GM21723 (cell line): ENCODE data around the gene AMOTL1.

Experiments used
- ATAC-seq: cut with Tn5 transposase; IDR thresholded peaks from one replicate; pipeline ENCODE4 v1.9.1; 2021; ENCODE audit warnings: mild to moderate bottlenecking, moderate library complexity; ENCODE audit not compliant: unreplicated experiment

Gene AMOTL1

GRCh38 chr11:94814272-94814976 is 46.3 kb downstream of the AMOTL1 start:
- ATAC-seq: no peak

- no peak for ATAC-seq
These were observed 47.7 kb downstream of the AMOTL1 start for GRCh38 chr11:94815705-94816344.

DNA sequence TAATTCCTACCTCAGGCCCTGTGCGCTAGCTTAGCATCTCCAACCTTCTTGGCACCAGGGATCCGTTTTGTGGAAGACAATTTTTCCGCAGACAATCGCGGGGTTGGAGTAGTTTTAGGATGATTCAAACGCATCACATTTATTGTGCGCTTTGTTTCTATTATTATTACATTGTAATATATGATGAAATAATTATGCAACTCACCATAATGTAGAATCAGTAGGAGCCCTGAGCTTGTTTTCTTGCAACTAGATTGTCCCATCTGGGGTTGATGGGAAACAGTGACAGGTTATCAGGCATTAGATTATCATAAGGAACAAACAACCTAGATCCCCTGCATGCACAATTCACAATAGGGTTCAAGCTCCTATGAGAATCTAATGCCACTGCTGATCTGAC is 52.3 kb downstream of the AMOTL1 start:
- no peak for ATAC-seq

DNA sequence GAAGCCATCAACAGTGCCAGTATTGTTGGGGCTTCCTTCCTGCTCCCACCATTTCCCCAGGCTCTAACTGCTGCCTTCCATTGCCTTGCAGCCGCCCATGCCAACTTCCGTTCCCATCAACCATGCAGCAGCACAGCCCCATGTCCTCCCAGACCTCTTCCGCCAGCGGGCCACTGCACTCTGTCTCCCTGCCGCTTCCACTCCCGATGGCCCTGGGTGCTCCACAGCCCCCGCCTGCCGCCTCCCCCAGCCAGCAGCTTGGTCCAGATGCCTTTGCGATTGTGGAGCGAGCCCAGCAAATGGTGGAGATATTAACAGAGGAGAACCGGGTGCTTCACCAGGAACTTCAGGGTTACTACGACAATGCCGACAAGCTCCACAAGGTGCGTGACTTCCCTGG is 53.3 kb downstream of the AMOTL1 start:
- ATAC-seq: no peak

- ATAC-seq: no peak
These were observed 53.9 kb downstream of the AMOTL1 start for GRCh38 chr11:94822080-94822479.

GRCh38 chr11:94823102-94823732 is 55.1 kb downstream of the AMOTL1 start:
- ATAC-seq: no peak

DNA sequence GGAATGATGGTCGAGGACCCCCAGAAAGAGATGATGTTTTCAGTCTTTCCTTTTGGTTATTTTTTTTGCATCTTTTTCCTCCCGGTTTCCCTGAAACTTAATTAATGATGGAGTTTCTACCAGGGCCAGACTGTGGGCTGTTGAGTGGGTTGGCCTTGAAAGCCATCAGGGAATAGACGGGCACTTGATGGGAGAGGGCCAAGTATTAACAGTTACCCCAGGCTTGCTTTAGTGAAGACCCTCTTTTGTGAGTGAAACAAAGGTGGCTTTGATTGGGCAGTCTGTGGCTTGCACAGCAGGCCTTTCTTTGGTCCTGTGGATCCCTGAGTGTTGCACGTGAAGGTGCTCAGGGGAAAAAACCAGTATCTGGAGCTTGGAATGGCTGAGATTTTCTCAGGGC is 56.9 kb downstream of the AMOTL1 start:
- no peak for ATAC-seq

DNA sequence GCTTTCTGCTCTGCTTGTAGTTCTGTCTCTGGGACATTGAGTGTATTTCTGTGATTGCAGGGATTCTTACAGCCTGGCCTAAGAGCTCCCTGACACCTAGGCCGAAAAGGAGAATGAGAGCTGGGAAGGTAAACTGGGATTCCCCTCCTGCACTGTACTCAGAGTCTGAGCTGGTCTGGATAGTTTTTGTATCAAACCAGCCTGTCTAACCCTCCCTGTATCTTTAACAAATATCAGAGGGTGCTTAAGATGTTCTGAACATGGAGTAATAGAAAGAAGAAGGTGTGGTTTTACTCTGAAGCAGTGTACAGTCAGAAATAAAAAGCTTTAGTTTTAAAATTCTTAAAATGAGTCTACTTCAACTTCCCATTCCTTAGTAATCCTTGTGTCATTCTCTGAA is 57.3 kb downstream of the AMOTL1 start:
- ATAC-seq: no peak

DNA sequence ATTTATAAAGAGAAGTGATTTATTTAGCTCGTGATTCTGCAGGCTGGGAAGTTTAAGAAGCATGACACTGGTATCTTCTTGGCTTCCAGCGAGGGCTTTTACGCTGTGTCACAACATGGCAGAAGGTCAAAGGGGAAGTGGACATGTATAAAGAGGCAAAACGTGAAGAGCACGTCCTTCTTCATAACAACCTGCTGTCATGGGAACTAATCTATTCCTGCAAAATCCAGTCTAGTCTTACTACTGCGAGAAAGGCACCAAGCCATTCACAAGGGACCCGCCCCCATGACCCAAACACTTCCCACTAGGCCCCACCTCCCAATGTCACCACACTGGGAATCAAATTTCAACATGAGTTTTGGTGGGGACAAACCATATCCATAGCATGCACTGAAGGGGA is 58.3 kb downstream of the AMOTL1 start:
- ATAC-seq: no peak

DNA sequence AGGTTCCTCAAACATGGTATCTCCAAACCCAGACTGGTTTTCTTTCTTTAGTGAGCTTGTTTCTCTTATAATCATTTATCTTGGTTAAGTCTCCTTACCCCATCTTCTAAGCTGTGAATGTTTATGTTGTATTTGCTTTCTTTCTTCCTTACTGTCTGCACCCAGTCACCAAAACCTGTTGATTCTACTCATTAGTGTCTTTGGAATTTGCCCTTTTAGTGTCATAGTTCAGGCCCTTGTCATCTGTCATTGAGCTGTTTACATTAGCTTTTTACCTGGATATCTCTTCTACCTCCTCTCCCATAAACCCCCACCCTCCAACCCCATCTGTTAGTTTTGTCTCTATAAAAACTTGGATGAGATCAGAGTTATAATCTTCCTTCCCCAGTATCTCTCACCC is 59.9 kb downstream of the AMOTL1 start:
- ATAC-seq: no peak

GRCh38 chr11:94830722-94831510 is 62.8 kb downstream of the AMOTL1 start:
- no peak for ATAC-seq

DNA sequence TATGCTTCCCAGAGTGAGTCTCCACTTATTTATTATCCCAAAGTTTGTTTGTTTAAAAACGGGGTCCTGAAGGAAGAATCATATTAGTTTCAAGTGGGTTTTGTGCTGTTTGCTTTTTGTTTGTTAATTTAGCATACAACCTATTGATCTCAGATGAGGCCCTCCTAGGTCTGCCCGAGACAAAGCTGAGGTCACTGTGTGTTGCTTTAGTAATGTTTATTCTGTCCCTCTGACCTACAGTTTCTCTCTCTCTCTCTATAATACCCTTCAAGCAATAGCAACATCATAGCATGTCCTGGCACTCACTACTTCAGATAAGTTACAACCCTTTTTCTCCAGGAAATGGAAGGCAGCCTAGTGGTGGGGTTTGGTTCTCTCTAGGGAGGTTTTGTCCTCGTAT is 63.4 kb downstream of the AMOTL1 start:
- ATAC-seq: no peak

DNA sequence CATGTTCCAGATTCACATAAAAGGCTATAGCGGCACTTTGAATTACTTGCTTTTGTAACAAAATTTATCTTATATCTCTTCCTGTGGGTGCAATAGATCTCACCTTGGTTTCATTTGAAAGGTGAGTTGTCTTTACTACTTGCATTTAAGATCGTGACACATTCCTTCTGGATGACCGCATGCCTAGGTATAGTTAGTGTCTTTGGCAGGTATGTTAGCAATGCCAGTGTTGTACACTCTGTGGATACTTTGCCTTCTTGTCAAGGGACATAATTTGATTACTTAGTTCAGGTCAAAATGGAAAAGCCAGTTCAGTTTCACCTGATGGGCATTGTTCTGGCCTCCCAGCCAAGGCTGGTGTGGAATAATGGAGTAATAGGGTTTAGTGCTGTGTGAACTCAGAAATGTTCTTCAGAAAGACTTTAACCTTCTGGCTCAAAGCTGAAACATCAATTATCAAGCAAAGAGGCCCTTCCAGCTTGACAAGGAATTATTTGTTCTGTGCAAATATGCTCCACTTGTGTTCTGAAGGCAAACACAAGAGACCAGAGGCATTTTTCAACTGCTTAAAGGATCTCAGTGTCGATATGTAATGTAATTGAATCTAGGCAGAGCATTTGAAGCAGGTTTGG is 64.6 kb downstream of the AMOTL1 start:
- ATAC-seq: no peak

DNA sequence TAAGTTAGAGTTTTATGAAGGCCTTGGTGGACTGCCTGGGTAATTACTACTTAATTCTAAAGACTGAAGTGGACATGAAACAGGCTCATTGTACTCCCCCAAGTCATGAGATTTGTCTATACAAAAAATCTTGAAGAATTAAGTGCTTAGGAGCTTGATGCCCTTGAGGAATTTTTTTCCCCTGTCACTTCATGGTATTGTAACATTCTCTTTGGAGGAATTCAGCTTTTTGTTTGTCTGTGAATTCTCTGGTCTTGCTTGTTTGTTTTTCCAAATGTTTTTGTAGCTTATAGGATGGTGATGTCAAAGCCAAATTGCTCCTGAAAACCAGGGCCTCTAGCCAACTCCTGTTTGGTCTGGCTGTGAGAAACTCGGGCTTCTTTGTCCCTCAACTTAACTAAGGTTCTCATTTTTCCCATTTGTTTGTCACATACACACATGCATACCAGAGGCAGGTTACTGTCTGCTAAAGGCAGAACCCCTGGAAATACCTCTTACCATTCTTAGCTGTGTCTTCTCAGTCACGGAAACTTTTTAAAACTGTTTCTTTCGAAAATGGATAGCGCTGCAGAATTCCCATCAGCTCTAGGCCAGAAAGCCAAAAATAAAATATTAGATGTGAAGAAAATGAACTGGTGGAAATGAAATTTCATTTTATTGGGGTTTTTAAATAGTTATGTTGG is 66.9 kb downstream of the AMOTL1 start:
- no peak for ATAC-seq

DNA sequence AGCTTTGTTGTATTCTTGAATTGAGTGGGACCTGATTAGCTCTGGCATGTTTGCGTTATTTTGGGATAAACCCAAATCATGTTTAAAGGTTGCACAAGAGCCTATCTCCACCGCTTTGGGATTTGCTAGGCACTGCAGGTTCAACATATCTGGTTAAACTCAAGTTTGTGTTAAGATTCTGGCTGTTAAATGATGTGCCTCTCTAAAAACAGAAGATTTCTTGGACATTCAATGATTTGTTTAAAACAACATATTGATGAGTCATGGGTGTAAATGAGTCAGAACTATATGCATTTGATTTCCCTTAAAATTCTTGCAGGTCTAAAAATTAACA is 67.4 kb downstream of the AMOTL1 start:
- ATAC-seq: no peak

- ATAC-seq: no peak
These were observed 69.2 kb downstream of the AMOTL1 start for GRCh38 chr11:94837317-94837716.

GRCh38 chr11:94838027-94838731 is 70.0 kb downstream of the AMOTL1 start:
- no peak for ATAC-seq

GRCh38 chr11:94840209-94840608 is 72.1 kb downstream of the AMOTL1 start:
- ATAC-seq: no peak

DNA sequence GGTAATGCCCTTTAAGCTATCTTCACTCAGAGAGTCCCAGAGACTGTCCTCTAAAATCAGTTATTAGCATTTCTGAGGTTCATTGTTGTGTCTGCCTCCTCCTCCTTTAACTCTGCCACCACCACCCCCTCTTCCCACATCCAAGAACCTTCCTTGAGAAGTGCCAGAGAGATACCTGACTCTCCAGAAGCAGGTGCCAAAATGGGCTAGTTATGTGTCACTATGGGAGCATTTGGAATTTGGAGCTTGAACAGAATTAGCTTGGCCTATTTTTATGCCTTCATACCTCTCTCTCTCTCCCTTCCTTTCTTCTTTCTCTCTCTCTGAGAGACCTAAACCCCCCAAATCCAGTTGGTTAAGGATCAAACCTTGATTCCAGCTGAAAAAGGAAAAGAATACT is 75.9 kb downstream of the AMOTL1 start:
- no peak for ATAC-seq

DNA sequence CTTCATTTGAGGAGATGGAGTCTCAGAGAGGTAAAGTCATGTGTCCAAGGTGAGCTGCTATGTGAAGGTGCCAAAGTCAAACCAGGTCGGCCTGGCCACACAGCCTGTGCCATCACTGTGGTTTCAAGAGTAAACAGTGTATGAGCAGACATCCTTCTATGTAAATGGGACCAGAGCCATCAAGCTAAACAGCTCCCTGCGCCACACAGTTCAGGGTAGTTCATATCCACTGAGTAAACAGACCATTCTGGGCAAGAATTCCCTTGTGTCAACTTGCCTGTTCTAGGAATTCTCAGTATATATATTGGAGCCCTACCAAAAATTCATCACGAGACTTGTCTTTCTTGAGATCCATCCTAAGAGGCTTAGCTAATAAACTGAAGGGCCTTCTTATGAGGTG is 77.5 kb downstream of the AMOTL1 start:
- no peak for ATAC-seq
